HG03097 (cell line): Measurements from ENCODE around the gene ARMC10.
A peak's percentile ranks its signal among the peaks of the same experiment; 100 is the strongest.
"Not testable (repeated sequence)": the region's sequence is repeated elsewhere in the genome, so short reads cannot be mapped to it uniquely, and the experiment has no call there.

Experiments used
- ATAC-seq: cut with Tn5 transposase; IDR thresholded peaks from one replicate; pipeline ENCODE4 v1.9.1; 2021; ENCODE audit not compliant: unreplicated experiment, low FRiP score

ARMC10 gene

DNA sequence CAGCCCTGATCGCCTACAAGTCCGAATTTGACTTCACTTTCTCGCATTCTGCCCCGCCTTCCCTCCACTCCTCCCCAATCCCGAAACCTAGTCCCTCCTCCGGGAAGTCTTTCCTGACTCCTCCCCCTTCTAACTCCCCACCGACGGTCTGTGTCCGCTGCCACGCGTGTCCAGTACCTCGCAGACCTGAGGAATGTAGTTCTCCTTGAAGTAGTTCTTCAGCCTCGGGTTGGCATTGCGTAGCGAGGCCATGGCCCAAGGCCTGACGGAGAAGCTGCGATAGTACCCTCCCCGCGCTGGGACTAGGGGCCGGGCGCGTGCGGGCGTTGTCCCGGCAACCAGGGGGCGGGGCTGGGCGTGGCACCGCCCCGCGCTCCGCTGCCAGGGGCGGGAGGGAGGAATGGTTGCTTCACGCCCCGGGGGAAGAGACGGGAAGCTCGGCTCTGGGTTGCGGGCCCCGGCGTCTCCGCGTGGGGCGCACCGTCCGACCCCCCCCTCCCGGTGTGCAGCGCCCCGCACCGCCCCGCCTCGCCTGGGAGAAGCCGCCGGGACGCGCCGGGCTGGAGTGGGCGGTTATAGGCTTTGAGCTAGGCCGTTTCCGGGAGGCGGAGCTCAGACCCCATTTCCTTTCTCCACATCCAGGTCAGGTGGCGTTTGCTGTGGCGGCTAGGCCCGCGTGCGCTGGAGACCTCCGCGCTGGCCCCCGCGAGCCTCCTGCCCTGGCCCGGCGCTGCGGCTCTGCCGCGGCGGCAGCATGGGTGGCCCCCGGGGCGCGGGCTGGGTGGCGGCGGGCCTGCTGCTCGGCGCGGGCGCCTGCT, at the start of gene ARMC10, which contains the start of gene FBXL13:
TSS of gene ARMC10 (plus strand) at position 622 of the 818 bp plus-strand sequence. CDS start at position 755, 133 bp downstream.
TSS of gene FBXL13 (minus strand) at position 278 of the 818 bp plus-strand sequence.
- ATAC-seq = peak; percentile 88

DNA sequence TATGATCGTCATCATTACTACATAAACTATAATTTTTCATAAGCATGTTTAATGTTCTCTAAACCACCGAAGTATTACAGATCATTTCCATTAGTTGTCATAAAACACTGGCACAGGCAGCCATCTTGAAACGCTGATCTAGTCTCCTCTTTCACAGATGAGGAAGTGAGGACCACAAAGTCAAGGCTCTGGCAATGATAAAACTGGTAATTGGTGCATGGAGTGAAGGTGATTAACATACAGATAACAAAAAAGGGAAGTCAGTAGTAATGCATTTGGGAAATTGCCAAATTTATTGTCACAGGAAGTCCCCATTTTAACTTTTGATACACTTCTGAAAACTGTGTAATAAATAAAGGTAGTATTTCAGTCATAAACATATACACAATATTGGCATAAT, 49.6 kb upstream of the ARMC10 start:
- ATAC-seq = no peak

DNA sequence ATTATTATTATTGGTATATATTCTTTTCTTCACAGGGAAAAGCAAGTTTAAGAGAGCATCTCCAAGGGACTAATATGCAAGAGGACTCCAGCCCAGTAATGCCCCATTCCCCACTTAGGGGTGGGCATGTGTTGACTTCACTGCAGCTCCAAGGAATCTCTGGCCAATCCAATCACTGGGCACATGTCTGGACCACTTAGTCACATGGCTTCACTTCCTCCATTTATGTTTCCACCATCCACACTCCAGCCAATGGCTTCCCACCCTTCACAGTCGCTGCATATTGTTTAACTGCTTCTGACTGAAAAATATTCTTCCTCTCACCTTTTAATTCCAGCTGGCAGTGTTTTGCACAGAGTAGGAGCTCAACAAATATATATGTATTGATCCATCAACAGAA, 43.9 kb upstream of the ARMC10 start:
- no peak for ATAC-seq

DNA sequence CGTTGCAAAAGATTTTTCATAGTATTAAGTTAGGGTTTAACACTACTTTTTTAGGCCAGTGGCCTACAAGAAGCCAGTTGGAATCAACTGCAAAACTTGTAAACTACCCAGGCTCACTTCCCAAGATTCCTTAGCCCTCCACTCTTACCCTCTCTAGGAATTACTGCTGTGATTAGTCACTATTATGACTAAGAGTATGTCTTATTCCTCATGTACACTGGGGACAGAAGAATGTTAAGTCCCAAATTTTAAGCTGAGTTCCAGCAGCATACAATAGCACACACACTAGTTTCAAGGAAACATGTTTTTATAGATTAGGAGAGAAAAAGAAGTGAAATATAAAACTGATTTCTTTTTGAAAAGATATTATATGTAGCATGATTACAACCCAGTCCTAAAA, 43.2 kb upstream of the ARMC10 start:
- no peak for ATAC-seq

DNA sequence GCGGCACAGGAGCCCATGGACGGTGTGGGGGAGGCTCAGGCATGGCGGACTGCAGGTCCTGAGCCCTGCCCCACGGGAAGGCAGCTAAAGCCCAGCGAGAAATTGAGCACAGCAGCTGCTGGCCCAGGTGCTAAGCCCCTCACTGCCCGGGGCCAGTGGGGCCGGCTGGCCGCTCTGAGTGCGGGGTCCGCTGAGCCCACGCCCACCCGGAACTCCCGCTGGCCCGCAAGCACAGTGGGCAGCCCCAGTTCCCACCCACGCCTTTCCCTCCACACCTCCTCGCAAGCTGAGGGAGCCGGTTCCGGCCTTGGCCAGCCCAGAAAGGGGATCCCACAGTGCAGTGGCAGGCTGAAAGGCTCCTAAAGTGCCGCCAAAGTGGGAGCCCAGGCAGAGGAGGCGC, 40.6 kb upstream of the ARMC10 start:
- ATAC-seq = not testable (repeated sequence)

DNA sequence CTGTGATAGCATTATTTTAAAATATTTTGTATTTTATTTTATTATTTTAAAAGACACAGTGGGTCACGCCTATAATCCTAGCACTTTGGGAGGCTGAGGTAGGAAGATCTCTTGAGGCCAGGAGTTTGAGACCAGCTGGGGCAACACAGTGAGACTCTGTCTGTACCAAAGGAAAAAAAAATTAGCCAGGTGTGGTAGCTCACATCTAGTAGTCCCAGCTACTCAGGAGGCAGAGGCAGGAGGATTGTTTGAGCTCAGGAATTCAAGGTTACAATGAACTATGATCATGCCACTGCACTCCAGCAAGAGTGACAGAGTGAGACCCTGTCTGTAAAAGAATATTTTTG, 37.5 kb upstream of the ARMC10 start:
- no peak for ATAC-seq

DNA sequence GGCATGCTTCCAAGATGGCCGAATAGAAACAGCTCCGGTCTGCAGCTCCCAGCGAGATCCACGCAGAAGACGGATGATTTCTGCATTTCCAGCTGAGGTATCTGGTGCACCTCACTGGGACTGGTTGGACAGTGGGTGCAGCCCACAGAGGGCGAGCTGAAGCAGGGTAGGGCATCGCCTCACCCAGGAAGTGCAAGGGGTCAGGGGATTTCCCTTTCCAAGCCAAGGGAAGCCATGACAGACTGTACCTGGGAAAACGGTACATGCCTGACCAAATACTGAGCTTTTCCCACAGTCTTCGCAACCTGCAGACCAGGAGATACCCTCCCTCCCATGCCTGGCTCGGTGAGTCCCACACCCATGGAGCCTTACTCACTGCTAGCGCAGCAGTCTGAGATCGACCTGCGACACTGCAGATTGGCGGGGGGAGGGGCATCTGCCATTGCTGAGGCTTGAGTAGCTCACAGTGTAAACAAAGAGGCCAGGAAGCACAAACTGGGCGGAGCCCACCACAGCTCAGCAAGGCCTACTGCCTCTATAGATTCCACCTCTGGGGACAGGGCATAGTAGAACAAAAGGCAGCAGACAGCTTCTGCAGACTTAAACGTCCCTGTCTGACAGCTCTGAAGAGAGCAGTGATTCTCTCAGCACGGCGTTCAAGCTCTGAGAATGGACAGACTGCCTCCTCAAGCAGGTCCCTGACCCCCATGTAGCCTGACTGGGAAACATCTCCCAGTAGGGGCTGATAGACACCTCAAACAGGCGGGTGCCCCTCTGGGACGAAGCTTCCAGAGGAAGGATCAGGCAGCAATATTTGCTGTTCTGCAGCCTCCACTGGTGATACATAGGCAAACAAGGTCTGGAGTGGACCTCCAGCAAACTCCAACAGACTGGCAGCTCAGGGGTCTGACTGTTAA, 36.9 kb upstream of the ARMC10 start:
- ATAC-seq = not testable (repeated sequence)

DNA sequence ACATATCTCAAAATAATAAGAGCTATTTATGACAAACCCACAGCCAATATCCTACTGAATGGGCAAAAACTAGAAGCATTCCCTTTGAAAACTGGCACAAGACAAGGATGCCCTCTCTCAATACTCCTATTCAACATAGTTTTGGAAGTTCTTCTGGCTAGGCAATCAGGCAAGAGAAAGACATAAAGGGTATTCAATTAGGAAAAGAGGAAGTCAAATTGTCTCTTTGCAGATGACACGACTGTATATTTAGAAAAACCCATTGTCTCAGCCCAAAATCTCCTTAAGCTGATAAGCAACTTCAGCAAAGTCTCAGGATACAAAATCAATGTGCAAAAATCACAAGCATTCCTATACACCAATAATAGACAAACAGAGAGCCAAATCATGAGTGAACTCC, 33.1 kb upstream of the ARMC10 start:
- not testable (repeated sequence) for ATAC-seq

DNA sequence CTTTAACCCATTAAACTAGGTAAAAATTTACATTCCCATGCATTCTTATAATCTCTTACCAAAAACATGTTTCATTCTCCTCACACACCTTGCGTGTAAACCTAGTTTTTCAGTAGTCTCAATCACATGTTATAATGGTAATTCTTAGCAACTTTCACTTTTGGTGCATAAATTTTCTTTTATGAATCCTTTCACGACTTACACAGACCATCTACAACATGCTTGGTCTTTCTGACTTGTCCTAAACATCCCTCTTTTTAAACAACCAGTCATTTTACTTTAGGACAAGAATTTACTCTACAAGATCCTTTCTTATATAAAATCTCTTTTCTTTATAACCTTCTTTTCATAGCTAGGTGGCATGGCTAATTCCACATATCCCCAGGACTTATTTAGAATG, 26.1 kb upstream of the ARMC10 start:
- no peak for ATAC-seq

DNA sequence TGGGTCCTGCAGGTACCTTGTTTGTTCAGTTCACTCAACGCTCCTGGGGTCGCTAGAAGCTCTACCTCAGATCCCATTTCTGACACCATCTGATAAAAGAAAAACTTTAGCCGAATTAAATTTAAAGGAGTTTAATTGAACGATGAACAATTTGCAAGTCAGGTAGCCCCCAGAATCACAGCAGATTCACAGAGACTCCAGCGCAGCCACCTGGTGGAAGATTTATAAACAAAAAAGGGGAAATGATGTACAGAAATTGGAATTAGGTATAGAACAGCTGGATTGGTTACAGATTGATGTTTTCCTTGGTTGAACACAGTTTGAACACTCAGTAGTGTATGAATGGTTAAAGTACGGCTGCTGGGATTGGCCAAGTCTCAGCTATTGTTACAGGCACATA, 23.4 kb upstream of the ARMC10 start:
- ATAC-seq = no peak

DNA sequence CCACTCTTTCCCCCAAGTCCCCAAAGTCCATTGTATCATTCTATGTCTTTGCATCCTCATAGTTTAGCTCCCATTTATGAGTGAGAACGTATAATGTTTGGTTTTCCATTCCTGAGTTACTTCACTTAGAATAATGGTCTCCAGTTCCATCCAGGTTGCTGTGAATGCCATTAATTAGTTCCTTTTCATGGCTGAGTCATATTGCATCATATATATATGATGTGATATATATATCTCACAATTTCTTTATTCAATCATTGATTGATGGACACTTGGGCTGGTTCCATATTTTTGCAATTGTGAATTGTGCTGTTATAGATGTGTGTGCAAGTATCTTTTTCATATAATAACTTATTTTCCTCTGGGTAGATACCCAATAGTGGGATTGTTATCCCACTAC, 18.9 kb upstream of the ARMC10 start:
- not testable (repeated sequence) for ATAC-seq

DNA sequence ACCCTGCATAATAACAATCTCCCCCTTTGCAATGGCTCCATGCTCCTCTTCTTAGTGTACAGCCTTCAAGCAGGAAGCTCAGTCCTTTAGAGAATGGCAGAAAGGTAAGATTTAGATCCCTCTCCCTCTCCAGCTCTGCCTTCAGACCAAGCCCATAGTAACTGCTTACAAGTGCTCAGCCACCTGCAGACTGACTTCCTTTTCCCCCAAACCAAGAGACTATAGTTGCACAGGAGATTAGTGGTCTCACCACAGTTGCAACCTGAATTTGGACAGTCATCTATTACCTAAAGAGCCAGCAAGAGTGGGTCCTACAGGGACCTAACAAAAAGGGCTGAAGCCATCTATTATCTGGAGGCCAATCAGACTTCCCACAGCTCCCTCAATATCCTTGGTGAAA, 16.8 kb upstream of the ARMC10 start:
- no peak for ATAC-seq

DNA sequence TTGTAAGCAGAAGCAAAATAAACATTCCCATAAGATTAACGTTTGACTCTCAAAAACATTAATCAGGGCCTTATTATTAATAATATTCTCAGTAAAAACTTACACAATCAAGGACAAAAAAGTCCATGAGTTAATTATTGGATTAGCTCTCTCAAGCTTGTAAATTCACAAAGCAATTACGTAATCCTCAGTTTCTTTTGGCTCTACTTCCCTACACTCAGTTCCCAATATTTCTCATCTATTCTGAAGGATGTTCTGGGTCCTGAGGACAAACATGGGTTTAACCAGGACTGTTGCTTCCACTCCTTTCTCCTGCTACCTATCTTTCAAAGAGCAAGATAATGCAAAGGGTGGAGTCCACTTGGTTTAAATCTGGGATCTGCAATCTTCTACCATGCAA, 15.5 kb upstream of the ARMC10 start:
- ATAC-seq = no peak

DNA sequence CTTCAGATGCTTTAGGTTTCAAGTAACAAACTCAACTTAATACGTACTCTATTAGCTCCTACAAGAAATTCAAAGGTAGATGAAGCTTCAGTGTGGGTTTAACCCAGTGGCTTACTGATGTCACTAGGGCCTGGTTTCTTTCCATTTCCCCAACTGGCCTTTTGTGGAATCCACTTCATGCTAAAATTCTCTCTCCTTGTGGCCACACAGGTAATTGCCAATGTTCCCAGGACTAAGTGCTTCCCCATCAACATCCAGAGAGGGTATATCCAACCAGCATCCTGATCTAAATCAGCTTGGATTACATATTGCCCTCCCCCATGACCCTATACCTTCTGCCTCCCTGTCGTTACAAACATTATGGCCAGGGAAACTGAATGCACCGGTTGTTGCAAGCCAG, 11.0 kb upstream of the ARMC10 start:
- no peak for ATAC-seq

DNA sequence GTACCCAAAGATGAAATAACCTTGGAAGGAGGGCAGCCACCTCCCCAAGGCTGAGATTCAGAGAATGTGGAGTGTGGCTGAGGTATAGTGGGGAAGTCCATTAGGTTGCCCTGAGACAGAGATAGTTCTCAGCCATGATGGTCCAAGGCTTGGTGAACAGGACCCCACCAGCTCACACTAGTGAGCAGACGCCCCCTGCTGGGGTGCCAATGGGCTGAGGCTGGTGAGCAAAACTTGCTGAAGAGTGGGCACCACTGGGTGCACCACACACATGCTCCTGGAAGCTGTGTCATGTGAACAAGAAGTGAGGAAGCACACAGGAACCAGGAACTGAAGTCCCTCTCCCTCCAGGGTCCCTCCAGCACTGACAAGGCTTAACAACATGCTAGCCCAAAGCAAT, 9.3 kb upstream of the ARMC10 start:
- ATAC-seq = peak; percentile 62

DNA sequence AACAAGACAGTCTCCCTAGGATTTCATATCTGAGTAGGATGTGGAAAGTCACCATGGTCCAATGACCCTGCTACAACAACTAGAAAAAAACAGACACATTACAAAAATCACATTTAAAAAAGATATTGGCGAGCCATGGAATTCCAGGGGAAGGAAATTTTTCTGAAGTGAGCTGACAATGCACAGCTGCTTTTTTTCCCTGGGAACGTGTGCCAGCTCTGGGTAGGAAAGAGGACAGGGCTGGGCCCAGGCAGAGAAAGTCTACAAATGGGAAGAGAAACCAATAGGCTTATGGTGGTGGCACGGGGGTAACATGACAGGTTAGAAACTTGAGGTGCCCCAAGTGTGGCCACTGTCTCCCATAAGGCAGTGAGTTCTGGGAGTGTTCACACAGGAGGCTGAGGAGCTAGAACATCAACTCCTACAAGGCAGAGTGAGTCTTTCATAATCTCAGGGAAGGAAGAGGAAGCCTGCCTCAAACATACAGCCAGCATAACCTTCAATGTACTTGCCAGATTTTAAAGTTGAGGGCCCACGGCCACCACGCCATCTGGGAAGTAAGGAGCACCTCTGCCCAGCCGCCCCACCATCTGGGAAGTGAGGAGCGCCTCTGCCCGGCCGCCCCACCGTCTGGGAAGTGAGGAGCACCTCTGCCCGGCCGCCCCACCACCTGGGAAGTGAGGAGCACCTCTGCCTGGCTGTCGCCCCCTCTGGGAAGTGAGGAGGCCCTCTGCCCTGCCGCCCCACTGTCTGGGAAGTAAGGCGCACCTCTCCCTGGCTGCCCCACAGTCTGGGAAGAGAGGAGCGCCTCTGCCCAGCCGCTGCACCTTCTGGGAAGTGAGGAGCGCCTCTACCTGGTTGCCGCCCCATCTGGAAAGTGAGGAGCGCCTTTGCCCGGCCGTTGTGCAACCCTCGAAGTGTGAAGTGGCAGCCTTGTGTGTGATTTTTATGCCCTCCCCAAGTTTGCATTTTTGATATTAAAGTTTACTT, 6.2 kb upstream of the ARMC10 start:
- no peak for ATAC-seq

DNA sequence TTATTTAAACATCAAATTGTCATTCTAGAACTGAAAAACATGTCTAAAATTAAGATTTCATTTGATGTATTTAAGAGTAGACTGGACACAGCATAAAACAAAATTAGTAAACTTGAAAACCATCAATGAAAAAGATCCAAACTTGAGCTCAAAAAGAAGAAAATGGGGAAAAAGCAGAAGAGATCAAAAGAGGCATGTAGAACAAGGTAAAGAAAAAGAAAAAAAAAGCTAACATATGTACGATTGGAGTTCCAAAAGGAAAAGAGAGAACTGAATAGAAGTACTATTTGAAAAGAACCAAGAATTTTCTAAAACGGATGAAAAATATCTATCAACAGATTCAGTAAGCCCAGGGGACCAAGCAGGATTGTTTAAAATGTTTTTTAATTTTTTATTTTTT, 3.9 kb upstream of the ARMC10 start:
- ATAC-seq = no peak

DNA sequence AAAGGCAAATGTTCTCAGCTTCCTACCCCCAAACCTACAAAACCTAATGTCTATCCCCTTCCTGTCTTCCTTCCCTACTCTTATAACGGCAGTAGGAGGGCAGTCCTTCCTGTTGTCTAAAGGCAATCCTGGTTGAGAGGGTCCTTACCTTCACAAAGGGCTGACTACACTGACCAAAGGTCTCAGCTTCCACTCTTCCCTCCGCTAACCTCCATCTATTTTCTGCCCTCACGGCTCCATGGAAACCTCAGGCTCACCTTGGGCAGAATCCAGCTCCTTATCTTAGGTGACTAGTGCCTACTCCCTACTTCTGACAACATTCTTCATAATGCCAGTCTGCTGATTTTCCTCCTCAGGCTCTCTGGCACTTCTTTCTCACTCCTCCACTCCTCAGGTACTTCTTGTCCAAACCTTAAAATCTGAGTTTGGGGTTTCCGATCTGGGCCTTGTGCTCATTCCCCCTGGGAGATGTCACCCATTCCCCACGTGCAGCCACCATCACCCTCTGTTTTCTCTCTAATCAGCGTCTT, 886 bp upstream of the ARMC10 start:
- ATAC-seq = no peak

DNA sequence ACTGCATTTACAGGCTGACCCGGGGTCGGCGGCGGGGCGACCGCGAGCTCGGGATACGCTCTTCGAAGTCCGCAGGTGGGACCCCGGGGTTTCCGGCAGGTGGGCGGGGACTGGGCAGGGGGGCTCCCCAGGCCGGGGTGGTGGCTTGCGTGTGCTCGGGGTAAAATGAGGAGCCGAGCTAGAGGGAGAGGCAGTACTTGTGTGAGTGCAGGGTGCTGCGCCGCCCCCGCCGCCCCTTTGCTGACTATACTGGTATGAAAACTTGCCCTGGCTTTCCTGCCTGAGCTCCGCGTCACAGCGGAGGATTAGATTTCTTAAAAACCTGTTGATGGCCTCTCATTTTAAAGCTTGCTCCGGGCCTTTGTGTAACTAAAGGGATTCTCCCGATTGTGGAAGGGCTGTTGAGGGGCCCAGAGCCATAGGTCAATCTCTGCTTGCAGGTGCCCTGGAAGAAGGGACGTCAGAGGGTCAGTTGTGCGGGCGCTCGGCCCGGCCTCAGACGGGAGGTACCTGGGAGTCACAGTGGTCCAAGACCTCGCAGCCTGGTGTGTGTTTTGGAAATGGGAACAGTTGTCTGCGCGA, 488 bp downstream of the ARMC10 start:
- ATAC-seq = peak; percentile 41

DNA sequence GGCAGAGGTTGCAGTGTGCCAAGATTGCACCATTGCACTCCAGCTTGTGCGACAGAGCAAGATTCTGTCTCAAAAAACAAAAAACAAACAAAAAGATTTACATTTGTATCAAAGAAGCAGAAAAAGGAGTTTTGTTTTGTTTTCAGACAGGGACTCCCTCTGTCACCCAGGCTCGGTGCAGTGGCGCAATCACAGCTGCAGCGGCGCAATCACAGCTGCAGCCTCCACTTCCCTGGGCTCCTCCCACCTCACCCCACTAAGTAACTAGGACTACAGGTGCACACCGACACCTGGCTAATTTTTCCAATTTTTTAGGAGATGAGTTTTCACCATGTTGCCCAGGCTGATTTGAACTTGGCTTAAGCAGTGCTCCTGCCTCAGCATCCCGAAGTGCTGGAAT, 1.8 kb downstream of the ARMC10 start:
- no peak for ATAC-seq
